PC-9 (cell line): Measurements from ENCODE around the gene TCAIM.

Experiments
- EZH2 ChIP-seq: fragments of 200-600 bp; sonication (generic); IDR thresholded peaks from 2 replicates; pipeline ENCODE4 v1.8.0; 2017; ENCODE audit warnings: antibody characterized with exemption, low read depth
- TF ChIP-seq, protein P1 (sequence below): fragments of 200-600 bp; sonication (generic); conservative IDR thresholded peaks from 2 replicates; pipeline ENCODE4 v1.6.1; 2017; ENCODE audit warnings: mixed run types, antibody characterized with exemption, mild to moderate bottlenecking, moderate library complexity

DNA sequence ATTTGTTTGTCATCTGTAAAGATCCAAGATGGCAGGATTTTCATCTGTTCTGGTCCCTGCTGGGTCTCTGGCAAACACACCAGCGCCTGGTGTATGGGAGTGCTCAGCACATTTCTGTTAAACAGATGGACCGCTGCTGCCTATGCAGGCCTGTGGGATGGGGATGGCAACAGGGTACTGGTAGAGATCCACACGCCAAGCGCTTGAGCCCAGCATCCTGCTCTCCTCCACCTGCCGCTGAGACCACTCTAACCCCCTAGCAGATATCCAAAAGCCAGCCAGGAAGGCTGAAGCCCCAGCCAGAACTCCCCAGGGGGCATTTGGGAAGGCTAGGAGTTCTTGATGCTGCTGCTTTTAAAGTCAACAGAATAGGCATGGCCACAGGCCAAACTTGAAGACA lies 107.2 kb downstream of the TCAIM start:
- TF ChIP-seq EZH2: no peak
- TF ChIP-seq, protein P1, sequence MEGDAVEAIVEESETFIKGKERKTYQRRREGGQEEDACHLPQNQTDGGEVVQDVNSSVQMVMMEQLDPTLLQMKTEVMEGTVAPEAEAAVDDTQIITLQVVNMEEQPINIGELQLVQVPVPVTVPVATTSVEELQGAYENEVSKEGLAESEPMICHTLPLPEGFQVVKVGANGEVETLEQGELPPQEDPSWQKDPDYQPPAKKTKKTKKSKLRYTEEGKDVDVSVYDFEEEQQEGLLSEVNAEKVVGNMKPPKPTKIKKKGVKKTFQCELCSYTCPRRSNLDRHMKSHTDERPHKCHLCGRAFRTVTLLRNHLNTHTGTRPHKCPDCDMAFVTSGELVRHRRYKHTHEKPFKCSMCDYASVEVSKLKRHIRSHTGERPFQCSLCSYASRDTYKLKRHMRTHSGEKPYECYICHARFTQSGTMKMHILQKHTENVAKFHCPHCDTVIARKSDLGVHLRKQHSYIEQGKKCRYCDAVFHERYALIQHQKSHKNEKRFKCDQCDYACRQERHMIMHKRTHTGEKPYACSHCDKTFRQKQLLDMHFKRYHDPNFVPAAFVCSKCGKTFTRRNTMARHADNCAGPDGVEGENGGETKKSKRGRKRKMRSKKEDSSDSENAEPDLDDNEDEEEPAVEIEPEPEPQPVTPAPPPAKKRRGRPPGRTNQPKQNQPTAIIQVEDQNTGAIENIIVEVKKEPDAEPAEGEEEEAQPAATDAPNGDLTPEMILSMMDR: no peak
